ENCODE data around the gene DOK6.

DOK6 gene

GRCh38 chr18:69435000-69435399, 34.3 kb downstream of the DOK6 start:
- no peak for DNase-seq (ENCODE audit: low spot score)

- no peak for DNase-seq (ENCODE audit: low spot score)
Measured at GRCh38 chr18:69444221-69444620, 43.5 kb downstream of the DOK6 start.

DNA sequence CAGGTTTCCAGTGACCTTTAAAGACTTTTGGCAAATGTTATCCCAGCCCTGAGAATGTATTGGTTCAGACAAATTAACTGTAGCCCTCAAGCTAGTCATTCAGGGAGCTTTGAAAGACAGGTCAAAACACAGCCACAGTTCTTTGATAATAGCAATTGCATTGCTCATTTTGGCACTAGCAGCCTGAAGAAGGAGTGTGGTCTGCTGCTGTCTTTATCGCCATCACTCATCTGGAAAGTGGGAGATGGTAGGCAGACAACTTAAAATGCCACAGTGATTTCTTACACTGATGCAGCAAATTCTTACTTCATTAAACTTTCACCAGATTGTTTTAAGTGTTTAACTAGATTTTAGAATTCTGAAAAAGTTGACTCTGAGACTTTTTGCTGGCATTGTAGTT, 47.2 kb downstream of the DOK6 start:
- no peak for DNase-seq (ENCODE audit: low spot score)

- DNase-seq (ENCODE audit: low spot score): no peak
Measured at GRCh38 chr18:69455125-69455524, 54.4 kb downstream of the DOK6 start.

- peak; percentile 37 for DNase-seq (ENCODE audit: low spot score)
Measured at GRCh38 chr18:69469444-69469919, 68.8 kb downstream of the DOK6 start.

GRCh38 chr18:69480460-69480859, 79.8 kb downstream of the DOK6 start:
- no peak for DNase-seq (ENCODE audit: low spot score)

DNA sequence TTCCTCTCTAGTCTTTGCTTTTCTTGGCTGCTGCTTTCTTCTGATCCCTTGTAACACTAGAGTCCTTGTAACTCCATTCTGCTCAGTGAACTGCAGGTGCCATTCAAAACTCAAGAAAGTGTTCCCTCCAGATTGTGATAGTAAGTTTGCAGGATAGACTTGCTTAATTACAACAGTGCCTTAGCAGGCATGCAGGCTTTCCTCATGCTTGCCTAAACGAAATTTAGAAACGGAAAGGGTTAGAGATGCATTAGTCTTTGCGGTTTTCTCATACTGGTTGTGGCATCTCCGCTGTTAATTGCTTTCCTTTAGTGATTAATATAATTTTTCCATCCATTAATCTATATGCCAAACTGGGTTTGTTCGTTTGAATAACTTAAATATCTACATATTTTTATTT, 82.9 kb downstream of the DOK6 start:
- DNase-seq (ENCODE audit: low spot score): no peak

DNA sequence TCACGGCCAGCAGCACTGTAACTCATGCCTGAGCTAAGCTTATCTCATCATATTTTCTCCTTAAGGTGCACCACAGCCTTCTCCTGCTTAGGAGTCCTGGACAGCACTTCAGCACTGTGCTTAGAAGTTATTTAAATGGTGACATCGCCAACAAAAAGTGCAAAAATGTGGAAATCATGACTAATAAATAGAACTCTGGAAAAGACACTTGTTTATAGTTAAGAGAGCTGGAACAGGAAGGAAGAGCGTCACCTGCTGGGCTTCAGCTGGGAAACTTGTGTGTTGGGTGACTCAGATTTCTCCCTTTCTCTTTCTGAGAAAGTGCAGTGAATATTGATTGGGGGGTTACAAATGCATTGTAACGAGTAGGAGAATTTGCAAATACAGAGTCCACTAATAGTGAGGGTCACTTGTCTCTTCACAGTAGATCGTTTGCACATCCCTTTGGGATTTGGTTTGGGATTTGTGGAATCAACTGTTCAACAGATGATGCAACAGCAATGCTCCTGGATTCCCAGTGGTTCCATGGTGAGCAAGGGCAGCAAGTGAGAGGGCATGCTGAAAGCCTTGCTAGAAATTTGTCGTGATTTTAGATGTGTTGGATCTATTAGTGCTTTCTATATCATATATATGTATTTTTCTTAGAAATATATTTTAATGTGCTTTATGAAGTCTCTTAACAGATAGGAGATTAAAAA, 84.2 kb downstream of the DOK6 start:
- DNase-seq (ENCODE audit: low spot score): no peak

DNA sequence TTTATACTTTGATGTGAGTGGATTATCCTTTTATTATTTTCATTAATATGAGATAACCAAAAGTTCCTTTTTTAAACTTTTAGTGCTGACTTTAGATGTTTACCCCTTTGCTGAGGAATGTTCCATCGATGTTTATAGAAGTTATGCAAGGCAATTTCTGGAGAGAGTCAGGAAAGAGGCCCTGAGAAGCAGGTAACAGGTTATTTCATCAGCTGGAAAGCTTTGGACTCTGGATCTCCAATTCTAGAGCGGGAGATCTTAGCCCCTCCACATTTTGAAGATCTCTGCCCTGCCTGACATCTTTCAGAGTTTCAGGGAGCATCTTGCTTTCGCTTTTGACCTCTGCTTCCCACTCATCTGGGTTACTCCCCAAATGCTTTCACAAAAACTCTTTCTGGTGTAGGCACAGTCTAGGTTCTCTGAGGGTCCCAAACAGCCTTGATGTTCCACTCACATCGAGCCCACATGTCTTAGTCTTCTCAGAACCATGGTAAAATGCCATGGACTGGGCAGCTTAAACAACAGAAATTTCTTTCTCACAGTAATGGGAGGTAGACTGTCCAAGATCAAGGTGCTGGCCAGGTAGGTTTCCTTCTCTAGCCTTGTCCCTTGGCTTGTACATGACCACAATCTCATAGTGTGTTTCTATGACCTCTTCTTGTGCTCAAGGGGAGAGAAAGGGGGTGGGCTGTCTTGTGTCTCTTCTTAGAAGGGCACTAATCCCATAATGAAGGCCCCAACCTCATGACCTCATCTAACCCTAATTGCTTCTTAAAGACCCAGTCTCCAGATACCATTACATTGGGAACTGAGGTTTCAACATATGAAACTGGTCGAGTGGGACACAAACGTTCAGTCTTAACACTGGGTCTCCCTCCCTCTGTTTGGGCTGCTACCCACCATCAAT, 87.1 kb downstream of the DOK6 start:
- no peak for DNase-seq (ENCODE audit: low spot score)

GRCh38 chr18:69490072-69490471, 89.4 kb downstream of the DOK6 start:
- DNase-seq (ENCODE audit: low spot score): no peak

DNA sequence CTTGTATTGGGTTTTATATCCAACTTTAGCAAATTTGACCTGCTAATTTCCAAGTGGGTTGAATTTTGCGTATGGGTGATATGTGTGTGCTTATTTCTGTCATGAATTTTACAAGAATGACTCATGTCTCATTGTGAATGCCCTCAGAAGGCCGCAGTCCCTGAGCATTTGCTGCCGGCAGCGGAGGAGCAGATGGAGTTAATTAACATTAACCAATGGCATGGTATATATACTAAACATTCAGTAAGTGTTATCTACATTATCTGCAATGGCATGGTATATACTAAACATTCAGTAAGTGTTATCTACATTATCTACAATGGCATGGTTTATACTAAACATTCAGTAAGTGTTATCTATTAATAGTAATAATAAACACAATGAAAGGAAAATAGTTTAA, 90.1 kb downstream of the DOK6 start:
- no peak for DNase-seq (ENCODE audit: low spot score)

DNA sequence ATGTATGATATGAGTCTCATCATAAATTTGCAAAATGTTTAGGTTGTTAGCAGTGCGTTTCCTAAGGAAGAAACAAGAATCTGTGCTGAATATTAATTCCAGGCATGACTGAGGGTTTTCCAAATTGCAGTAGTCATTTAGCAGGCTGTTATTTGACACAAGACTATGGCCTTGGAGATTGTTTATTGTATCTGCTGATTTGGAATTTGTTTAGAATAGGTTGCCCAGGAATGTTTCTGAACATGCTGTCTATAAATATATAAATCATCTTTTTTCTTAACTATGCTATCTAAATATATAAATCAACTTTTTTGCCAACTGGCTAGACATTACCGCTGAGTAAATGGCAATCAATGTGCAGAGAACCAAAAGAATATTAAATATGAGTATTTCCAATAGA, 90.9 kb downstream of the DOK6 start:
- no peak for DNase-seq (ENCODE audit: low spot score)

GRCh38 chr18:69492861-69493260, 92.2 kb downstream of the DOK6 start:
- no peak for DNase-seq (ENCODE audit: low spot score)

DNA sequence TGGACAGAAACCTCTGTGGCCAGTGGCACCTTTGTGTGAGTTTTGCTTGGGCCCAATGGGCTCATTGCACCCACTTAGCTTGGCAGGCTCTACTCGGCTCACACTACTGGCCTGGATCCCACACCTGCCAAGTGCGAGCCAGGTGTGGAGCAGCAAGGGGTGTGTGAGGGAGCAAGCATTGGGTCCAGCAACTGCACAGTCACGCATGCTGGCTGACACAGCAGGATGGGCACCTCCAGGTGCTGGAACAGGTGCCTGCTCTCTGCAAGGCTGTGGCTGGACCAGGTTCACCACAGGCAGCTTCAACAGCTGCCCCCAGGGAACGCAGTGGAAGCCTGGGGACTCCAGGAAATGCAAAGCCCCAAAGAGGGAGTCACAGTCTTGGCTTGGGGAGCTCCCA, 94.2 kb downstream of the DOK6 start:
- no peak for DNase-seq (ENCODE audit: low spot score)

DNA sequence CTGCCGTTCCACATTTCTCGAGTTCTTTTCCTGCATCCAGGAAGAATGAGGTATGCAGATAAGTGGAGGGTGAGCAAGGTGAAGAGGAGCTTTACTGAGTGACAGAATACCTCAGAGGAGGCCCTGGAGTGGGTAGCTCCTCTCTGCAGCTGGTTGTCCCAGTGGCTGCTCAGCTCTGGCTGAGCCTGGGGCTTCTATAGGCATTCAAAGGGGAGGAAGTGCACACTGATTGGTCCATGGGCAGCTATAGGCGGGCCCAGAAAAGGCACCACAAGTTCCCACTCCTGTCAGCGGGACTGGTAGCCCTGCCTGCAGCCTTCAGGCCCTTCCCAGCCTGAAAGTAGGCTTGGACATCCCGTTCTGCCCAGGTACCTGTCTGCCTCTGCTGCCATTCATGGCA, 94.7 kb downstream of the DOK6 start:
- DNase-seq (ENCODE audit: low spot score): no peak

DNA sequence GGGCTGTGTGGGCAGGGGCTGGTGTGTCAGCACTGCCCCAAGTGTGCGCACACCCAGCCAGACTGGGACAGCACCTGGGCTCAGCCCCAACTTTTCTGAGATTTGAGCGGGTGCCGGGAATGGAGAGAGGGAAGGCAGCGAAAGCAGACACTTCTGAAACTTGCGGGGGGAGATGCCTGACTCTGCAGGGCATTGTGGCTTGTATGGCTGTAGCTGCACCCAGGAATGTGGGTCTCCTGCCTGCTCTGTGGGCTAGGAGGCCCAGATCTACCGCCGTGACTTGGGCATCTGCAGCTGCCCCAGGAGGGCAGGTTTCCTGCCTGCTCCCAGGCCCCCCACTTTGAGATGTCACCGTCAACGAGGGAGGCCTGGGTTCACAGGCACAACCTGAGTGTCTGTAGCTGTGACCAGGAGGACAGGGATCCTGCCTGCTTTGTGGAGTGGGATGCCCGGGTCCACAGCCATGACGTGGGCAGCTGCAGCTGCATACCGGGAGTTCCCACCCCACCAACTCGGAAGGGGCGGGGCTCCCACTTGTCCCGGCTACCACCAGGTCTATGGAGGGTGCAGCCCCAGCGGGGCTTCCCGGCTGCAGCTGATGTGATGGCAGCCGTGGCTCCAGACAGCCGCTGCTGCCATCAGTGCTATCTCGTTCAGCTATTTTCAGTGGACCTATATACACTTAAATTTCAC, 95.3 kb downstream of the DOK6 start:
- no peak for DNase-seq (ENCODE audit: low spot score)

- no peak for DNase-seq (ENCODE audit: low spot score)
Measured at GRCh38 chr18:69518989-69519388, 118.3 kb downstream of the DOK6 start.

GRCh38 chr18:69523582-69523981, 122.9 kb downstream of the DOK6 start:
- no peak for DNase-seq (ENCODE audit: low spot score)

- no peak for DNase-seq (ENCODE audit: low spot score)
Measured at GRCh38 chr18:69528435-69528834, 127.7 kb downstream of the DOK6 start.

DNA sequence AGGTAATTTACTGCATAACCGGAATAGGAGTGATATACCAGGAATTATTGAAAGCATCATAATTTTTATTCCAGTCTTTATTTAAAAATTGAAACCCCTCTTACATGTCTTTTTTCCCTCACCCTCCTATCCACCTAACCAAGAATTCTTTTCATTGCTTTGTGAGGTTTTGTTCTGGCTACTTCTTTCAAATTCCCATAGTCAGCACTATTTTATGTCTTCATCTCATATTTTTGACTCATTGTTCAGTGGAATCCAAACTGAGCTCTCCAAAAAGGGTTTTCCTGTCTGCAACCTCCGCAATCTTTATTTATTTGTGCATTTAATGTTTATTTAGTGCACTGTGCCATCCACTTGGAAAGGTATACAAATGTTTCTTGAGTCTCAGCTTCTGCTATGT, 128.5 kb downstream of the DOK6 start:
- no peak for DNase-seq (ENCODE audit: low spot score)

DNA sequence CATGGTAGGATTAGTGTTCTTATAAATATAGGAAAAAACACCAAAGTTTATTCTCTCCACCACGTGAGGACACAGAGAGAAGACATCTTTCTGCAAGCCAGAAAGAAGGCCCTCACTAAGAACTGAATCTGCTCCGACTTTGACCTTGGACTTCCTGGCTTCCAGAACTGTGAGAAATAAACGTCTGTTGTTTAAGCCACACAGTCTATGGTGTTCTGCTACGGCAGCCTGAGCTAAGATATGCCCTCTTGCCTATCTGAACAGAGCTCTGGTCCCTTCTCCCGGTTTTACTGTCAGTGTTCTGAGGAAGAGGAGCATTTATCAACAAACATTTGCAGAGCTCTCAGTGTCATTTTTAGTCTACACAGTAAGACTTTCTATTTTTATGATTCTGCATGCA, 131.3 kb downstream of the DOK6 start:
- no peak for DNase-seq (ENCODE audit: low spot score)

GRCh38 chr18:69537183-69537582, 136.5 kb downstream of the DOK6 start:
- DNase-seq (ENCODE audit: low spot score): no peak

- DNase-seq (ENCODE audit: low spot score): no peak
Measured at GRCh38 chr18:69538849-69539248, 138.2 kb downstream of the DOK6 start.

All from CD4-positive, alpha-beta T cell treated with Interleukin-2 at 100 ng/mL for 4 hours (primary cell).